RWPE2 (cell line): ENCODE measurements around the gene ANG.

Source experiments
- ATAC-seq: fragments of 200-7000 bp; cut with Tn5 transposase; 3 replicates; pipeline ENCODE4 v1.9.1; 2021; ENCODE audit warnings: low read depth
- DNase-seq: peaks from one replicate; pipeline ENCODE4 v3.0.0-alpha.2; 2020; ENCODE audit warnings: low spot score
- H3K27ac ChIP-seq: fragments of 450-650 bp; 2 replicates; pipeline ENCODE4 v1.5.1; 2017; ENCODE audit warnings: mild to moderate bottlenecking; ENCODE audit not compliant: poor library complexity, severe bottlenecking
- H3K27me3 ChIP-seq: fragments of 250-450 bp; sonication (Bioruptor Pico); 2 replicates; pipeline ENCODE4 v1.5.1; 2021; ENCODE audit warnings: mild to moderate bottlenecking, moderate library complexity; ENCODE audit not compliant: insufficient read depth, poor library complexity, severe bottlenecking
- H3K36me3 ChIP-seq: fragments of 250-450 bp; sonication (Bioruptor Pico); 2 replicates; pipeline ENCODE4 v1.5.1; 2020; ENCODE audit warnings: low read depth, mild to moderate bottlenecking, moderate library complexity
- H3K4me1 ChIP-seq: fragments of 250-450 bp; sonication (Bioruptor Pico); 2 replicates; pipeline ENCODE4 v1.5.1; 2021; ENCODE audit warnings: mild to moderate bottlenecking, moderate library complexity; ENCODE audit not compliant: insufficient read depth, poor library complexity, severe bottlenecking
- H3K4me3 ChIP-seq: fragments of 250-450 bp; sonication (Bioruptor Pico); 2 replicates; pipeline ENCODE4 v1.5.1; 2021; ENCODE audit warnings: mild to moderate bottlenecking, moderate library complexity; ENCODE audit not compliant: severe bottlenecking
- H3K9me3 ChIP-seq: fragments of 250-450 bp; sonication (Bioruptor Pico); 2 replicates; pipeline ENCODE4 v1.5.1; 2021; ENCODE audit warnings: mild to moderate bottlenecking, moderate library complexity; ENCODE audit not compliant: severe bottlenecking
- TF ChIP-seq, protein P1 (sequence below): fragments of 450-650 bp; IDR thresholded peaks from one replicate; pipeline ENCODE4 v1.5.1; 2017; ENCODE audit warnings: mild to moderate bottlenecking, moderate library complexity; ENCODE audit not compliant: poor library complexity, severe bottlenecking

The ANG gene

DNA sequence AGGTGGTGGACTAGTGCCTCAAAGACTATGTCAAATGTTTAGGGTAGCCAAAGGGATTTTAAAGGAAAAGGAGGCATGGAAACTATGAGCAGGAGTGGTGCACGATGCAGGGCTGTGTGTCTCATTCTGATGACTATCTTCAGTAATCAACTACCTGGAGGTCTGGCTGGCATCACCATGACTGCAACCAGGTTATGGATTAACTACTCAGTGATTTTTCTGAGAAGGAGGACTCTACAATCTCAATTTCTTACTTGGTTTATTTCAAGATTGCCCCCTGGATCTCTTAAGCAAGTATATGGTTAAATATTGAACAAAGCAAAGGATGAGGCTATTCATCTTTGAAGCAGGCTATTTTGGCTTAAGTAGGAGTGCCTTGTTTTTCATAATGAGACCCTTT, 38.0 kb downstream of the ANG start:
- TF ChIP-seq, protein P1, sequence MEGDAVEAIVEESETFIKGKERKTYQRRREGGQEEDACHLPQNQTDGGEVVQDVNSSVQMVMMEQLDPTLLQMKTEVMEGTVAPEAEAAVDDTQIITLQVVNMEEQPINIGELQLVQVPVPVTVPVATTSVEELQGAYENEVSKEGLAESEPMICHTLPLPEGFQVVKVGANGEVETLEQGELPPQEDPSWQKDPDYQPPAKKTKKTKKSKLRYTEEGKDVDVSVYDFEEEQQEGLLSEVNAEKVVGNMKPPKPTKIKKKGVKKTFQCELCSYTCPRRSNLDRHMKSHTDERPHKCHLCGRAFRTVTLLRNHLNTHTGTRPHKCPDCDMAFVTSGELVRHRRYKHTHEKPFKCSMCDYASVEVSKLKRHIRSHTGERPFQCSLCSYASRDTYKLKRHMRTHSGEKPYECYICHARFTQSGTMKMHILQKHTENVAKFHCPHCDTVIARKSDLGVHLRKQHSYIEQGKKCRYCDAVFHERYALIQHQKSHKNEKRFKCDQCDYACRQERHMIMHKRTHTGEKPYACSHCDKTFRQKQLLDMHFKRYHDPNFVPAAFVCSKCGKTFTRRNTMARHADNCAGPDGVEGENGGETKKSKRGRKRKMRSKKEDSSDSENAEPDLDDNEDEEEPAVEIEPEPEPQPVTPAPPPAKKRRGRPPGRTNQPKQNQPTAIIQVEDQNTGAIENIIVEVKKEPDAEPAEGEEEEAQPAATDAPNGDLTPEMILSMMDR: no peak
- no peaks in the 10 kb centered on the region for H3K4me1 ChIP-seq
- H3K36me3 ChIP-seq: no peaks in the 10 kb centered on the region
- H3K27me3 ChIP-seq: peaks cover 62% of the 10 kb centered on the region
- DNase-seq (no peak), ATAC-seq (no peak)
- no peaks in the 10 kb centered on the region for H3K9me3 ChIP-seq
- H3K27ac ChIP-seq: no peak overlapping the region
- no peak overlapping the region for H3K4me3 ChIP-seq

DNA sequence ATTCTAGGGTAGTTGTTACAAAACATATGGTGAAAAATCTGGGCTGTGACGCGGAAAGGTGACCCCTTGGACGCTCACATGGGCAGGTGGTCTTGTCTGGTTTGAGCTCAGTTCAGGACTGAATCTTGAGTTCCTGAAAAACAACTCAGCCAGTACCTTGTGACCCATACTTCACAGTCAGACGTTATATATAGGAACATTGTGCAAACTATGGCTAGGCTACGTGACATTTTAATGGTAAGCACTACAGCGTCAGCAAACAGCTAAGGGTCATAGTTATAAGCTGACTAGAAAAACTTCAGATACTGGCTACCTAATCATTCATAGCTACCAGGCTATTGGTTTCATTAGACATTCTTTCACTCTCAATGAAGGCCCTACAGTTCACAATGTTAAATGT, 42.3 kb downstream of the ANG start:
- H3K4me3 ChIP-seq: no peak overlapping the region
- no peaks in the 10 kb centered on the region for H3K4me1 ChIP-seq
- no peak overlapping the region for H3K27ac ChIP-seq
- H3K36me3 ChIP-seq: no peaks in the 10 kb centered on the region
- H3K27me3 ChIP-seq: peaks cover 35% of the 10 kb centered on the region
- H3K9me3 ChIP-seq: no peaks in the 10 kb centered on the region
- ATAC-seq (no peak), DNase-seq (no peak)
- TF ChIP-seq, protein P1: no peak

DNA sequence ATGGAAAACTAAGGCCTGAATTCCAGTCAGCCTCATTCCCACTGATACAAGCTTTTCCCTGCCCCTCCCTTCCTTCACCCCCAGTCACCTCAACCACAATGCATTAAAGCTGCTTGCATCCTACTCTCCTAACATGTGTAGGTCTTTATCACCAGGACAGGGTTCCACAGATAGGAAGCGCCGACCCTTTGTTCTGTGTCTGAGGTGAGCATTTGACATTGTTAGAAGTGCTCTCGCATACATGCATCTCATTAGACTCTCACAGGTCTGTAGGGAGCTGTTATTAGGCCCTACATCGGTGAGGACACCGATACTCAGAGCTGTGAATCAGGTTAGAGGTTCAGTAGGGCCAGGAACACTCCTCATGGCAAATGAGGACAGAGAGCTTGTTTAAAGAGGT, 43.9 kb downstream of the ANG start:
- ATAC-seq: no peak
- H3K27ac ChIP-seq: no peak overlapping the region

DNA sequence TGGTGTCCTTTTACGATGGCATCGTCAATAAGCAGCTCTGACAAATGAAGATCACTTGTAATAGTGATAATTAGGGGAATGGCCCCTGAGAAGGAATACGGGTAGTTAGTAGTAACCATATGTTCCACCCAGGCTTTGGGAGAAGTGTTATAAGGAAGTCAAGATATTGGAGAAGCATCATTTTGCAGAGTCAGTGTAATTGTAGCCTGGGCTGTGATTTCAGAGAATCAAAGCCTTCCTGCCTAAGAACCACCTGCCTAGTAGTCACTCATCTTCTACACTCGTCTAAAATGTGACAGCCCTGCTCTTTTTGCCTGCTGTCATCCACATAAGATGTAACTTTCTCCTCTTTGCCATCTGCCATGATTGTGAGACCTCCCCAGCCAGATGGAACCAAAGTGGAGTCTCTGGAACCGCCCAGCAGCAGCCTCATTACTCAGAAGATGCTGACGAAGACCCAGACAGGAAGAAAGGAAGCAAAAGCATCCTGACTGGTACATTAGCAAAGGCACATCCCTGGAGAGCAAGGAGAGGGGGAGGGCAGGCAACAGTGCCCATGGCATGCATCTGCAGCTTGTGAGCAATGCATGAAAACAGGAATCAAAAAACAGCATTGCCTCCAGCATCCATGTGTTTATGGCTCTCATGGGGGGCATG, 44.5 kb downstream of the ANG start:
- no peak overlapping the region for H3K4me3 ChIP-seq
- ATAC-seq (no peak), DNase-seq (no peak)
- no peaks in the 10 kb centered on the region for H3K36me3 ChIP-seq
- H3K27me3 ChIP-seq: peaks cover 18% of the 10 kb centered on the region
- H3K27ac ChIP-seq: no peak overlapping the region
- no peaks in the 10 kb centered on the region for H3K4me1 ChIP-seq
- TF ChIP-seq, protein P1: no peak
- no peaks in the 10 kb centered on the region for H3K9me3 ChIP-seq

More for the DNA sequence above, 43.9 kb downstream of the ANG start:
- Histone ChIP-seq H3K27me3 (peaks cover 24% of the 10 kb centered on the region), H3K4me3 (no peak overlapping the region), H3K4me1 (no peaks in the 10 kb centered on the region), H3K9me3 (no peaks in the 10 kb centered on the region), H3K36me3 (no peaks in the 10 kb centered on the region)
- no peak for DNase-seq
- TF ChIP-seq, protein P1: no peak

DNA sequence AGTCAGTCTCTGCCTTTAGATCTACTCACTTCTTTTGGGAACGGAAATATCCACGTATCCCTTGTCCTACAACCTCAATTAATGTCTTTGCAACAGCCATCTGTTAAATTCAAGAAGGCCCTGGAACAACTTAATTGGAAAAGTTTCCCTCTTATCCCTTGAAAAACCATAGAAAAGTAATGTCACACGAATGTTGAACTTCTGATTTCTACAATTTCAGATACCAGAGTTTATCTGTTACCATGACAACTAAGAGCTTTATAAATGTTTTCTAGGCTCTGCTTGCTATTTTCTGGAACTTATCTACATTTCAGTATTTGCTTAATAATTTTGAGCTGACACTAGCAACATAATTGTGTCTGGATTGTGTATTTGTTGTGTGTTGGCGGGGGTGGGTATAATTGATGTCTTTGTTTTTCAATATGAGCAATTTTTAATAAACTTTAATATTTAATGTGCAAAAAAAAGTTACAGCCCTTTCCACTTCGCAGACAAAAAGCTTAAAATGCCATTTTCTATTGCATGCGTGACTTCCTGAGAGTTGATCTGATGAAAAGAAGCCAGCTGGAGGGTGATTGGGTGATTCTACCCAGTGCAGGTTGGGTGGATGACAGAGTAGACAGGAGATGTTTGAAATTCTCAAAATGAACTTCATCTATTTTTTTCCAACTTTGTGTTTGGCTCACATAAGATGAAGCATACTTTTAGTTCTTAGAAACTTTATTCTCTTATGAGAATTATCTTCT, 45.3 kb downstream of the ANG start:
- Histone ChIP-seq H3K4me3 (no peak overlapping the region), H3K4me1 (no peaks in the 10 kb centered on the region), H3K36me3 (no peaks in the 10 kb centered on the region), H3K9me3 (no peaks in the 10 kb centered on the region), H3K27ac (no peak overlapping the region), H3K27me3 (peaks cover 12% of the 10 kb centered on the region)
- TF ChIP-seq, protein P1: no peak
- DNase-seq (no peak), ATAC-seq (no peak)
